ENCODE data around the gene RAP1GAP.
A peak's percentile ranks its signal among the peaks of the same experiment; 100 is the strongest.

RAP1GAP gene

DNA sequence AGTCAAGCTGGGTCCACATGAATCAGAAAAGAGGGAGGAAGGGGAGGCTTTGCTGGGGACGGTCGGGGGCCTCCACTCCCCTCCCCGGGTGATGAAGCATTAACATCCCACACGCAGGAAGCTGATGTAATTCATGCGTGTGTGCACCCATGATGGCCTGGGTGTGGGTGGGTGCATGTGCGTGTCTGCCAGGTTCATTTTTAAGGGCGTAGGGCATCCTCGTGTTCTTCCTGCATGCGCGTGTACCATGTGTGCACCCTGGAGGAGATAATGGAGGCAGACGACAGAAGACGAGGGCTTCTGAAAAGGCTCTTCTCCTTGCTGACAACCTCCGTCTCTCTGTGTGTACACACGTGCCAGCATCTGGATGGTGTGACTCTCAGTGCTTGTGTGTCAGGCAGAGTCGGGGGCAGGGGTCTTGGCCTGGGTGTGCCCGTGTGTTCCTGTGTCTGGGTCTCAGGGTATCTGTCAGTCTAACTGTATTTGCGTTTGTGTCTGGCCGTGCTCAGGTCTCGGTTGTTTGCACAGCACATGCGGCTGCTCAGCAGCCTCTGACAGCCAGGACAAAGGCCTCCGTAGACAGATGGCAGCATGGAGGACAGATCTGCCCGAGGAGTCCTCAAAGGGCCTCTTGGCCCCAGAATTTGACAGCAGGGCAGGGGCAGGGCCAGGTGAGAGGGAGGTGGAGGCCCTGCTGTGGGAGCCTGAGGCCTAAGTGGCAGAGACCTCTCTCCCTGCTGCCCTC is 2.4 kb downstream of the RAP1GAP start:
- Histone ChIP-seq H3K79me2 (ENCODE audit: insufficient read depth, low read length) (no peaks in the 10 kb centered on the region), H4K20me1 (ENCODE audit: insufficient read depth, low read length, poor library complexity, severe bottlenecking) (no peaks in the 10 kb centered on the region), H3K36me3 (ENCODE audit: insufficient read depth, low read length) (no peaks in the 10 kb centered on the region), H3K9me3 (ENCODE audit: insufficient read depth, low read depth, low read length) (no peaks in the 10 kb centered on the region), H3K4me2 (ENCODE audit: low read depth, low read length, poor library complexity, severe bottlenecking) (no peak overlapping the region), H3K9me2 (replicated peaks; ENCODE audit: low read depth, low read length) (no peaks in the 10 kb centered on the region), H3K27me3 (ENCODE audit: insufficient read depth, low read length, poor library complexity, severe bottlenecking) (no peaks in the 10 kb centered on the region), H3K9ac (ENCODE audit: low read depth, low read length, poor library complexity, severe bottlenecking) (no peak overlapping the region), H3K4me3 (ENCODE audit: low read length, poor library complexity, severe bottlenecking) (no peak overlapping the region), H3F3A (ENCODE audit: low read depth) (no peaks in the 10 kb centered on the region), H2AFZ (ENCODE audit: low read length) (no peak overlapping the region), H3K4me1 (ENCODE audit: insufficient read depth, low read length, poor library complexity, severe bottlenecking) (peaks cover 11% of the 10 kb centered on the region)
- no peak for TF ChIP-seq EZH2phosphoT487 (IDR thresholded peaks at IDR 0.05; ENCODE audit: borderline replicate concordance)
- no peak for TF ChIP-seq CTCF (conservative IDR thresholded peaks at IDR 0.05; ENCODE audit: low read length)

GRCh38 chr1:21665711-21666575 is 3.2 kb downstream of the RAP1GAP start:
- H3K9ac ChIP-seq (ENCODE audit: low read depth, low read length, poor library complexity, severe bottlenecking) = peak overlapping the region; percentile 45
- H3K9me2 ChIP-seq (replicated peaks; ENCODE audit: low read depth, low read length) = no peaks in the 10 kb centered on the region
- H3K4me3 ChIP-seq (ENCODE audit: low read length, poor library complexity, severe bottlenecking) = no peak overlapping the region
- H3K4me2 ChIP-seq (ENCODE audit: low read depth, low read length, poor library complexity, severe bottlenecking) = peak overlapping the region; percentile 55
- H3K27me3 ChIP-seq (ENCODE audit: insufficient read depth, low read length, poor library complexity, severe bottlenecking) = no peaks in the 10 kb centered on the region
- H3K79me2 ChIP-seq (ENCODE audit: insufficient read depth, low read length) = no peaks in the 10 kb centered on the region
- peaks cover 11% of the 10 kb centered on the region for H3K4me1 ChIP-seq (ENCODE audit: insufficient read depth, low read length, poor library complexity, severe bottlenecking)
- peak overlapping the region; percentile 55; the same call in 1 of the 2 replicates for H2AFZ ChIP-seq (ENCODE audit: low read length)
- no peaks in the 10 kb centered on the region for H3F3A ChIP-seq (ENCODE audit: low read depth)
- no peaks in the 10 kb centered on the region for H3K36me3 ChIP-seq (ENCODE audit: insufficient read depth, low read length)
- no peaks in the 10 kb centered on the region for H3K9me3 ChIP-seq (ENCODE audit: insufficient read depth, low read depth, low read length)
- TF ChIP-seq EZH2phosphoT487 (IDR thresholded peaks at IDR 0.05; ENCODE audit: borderline replicate concordance) = no peak
- TF ChIP-seq CTCF (conservative IDR thresholded peaks at IDR 0.05; ENCODE audit: low read length) = no peak
- H4K20me1 ChIP-seq (ENCODE audit: insufficient read depth, low read length, poor library complexity, severe bottlenecking) = no peaks in the 10 kb centered on the region

DNA sequence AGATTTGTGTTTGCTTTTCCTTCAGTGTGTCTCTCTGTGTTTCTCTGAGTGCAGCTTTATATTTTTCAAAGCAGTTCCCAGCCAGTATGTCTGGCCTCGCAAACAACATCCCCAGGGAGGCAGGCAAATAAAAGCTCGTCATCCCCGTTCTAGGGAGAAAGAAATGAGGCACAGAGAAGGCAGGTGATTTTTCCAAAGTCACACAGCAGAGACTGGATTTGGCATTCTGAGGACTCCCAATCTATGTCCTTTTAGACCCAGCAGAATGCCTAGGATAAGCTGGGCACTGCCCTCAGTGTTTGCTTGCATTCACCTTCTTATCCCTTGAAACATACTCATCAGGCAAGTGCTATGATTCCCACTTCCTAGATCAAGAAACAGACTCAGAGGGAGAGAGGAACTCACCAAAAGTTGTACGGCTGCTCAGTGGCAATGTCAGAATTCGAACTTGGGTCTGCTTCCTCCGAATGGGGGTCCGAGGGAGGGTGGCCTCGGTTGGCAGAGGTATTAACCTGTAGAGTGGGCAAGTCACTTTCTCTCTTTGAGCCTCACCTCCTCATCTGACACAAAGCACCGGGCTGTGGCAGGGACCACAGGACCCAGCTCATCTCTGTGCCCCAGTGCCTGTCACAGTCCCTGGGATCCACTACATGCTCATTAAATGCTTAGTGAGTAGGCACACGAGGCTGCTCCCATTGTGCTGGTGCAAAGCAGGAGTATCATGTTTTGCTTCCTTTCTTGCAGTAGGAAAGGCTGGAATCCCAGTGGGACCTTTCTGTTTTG is 4.2 kb downstream of the RAP1GAP start:
- no peaks in the 10 kb centered on the region for H3K79me2 ChIP-seq (ENCODE audit: insufficient read depth, low read length)
- no peak overlapping the region for H3K4me3 ChIP-seq (ENCODE audit: low read length, poor library complexity, severe bottlenecking)
- no peaks in the 10 kb centered on the region for H4K20me1 ChIP-seq (ENCODE audit: insufficient read depth, low read length, poor library complexity, severe bottlenecking)
- H3K9me2 ChIP-seq (replicated peaks; ENCODE audit: low read depth, low read length) = no peaks in the 10 kb centered on the region
- no peaks in the 10 kb centered on the region for H3K9me3 ChIP-seq (ENCODE audit: insufficient read depth, low read depth, low read length)
- H2AFZ ChIP-seq (ENCODE audit: low read length) = peak overlapping the region; percentile 55; the same call in 1 of the 2 replicates
- H3K9ac ChIP-seq (ENCODE audit: low read depth, low read length, poor library complexity, severe bottlenecking) = no peak overlapping the region
- H3K4me1 ChIP-seq (ENCODE audit: insufficient read depth, low read length, poor library complexity, severe bottlenecking) = peaks cover 11% of the 10 kb centered on the region
- H3K4me2 ChIP-seq (ENCODE audit: low read depth, low read length, poor library complexity, severe bottlenecking) = peak overlapping the region; percentile 55
- H3K36me3 ChIP-seq (ENCODE audit: insufficient read depth, low read length) = no peaks in the 10 kb centered on the region
- TF ChIP-seq EZH2phosphoT487 (IDR thresholded peaks at IDR 0.05; ENCODE audit: borderline replicate concordance) (no peak), CTCF (conservative IDR thresholded peaks at IDR 0.05; ENCODE audit: low read length) (no peak)
- H3K27me3 ChIP-seq (ENCODE audit: insufficient read depth, low read length, poor library complexity, severe bottlenecking) = no peaks in the 10 kb centered on the region
- no peaks in the 10 kb centered on the region for H3F3A ChIP-seq (ENCODE audit: low read depth)

Measured in Loucy (cell line).